Activated CD8-positive, alpha-beta memory T cell treated with anti-CD3 and anti-CD28 coated beads, Interleukin-2, amount 50 U/mL, for 48 hours (primary cell): ENCODE data around the gene DNAH1.

Experiments used
- DNase-seq: peaks from one replicate; pipeline ENCODE4 v3.0.0-alpha.2; 2020

Gene DNAH1

GRCh38 chr3:52406791-52407510, 90.8 kb downstream of the DNAH1 start:
- no peak for DNase-seq

- no peak for DNase-seq
Measured at GRCh38 chr3:52407779-52408178, 91.7 kb downstream of the DNAH1 start.

- no peak for DNase-seq
Measured at GRCh38 chr3:52408466-52408865, 92.3 kb downstream of the DNAH1 start.

- no peak for DNase-seq
Measured at GRCh38 chr3:52415800-52416199, 99.7 kb downstream of the DNAH1 start.

GRCh38 chr3:52420388-52420787, 104.3 kb downstream of the DNAH1 start:
- DNase-seq: no peak

GRCh38 chr3:52422669-52423068, 106.5 kb downstream of the DNAH1 start:
- DNase-seq: no peak

- no peak for DNase-seq
Measured at GRCh38 chr3:52423173-52423572, 107.1 kb downstream of the DNAH1 start.

GRCh38 chr3:52428151-52429005, 112.3 kb downstream of the DNAH1 start:
- no peak for DNase-seq

GRCh38 chr3:52429031-52429430, 112.9 kb downstream of the DNAH1 start:
- no peak for DNase-seq

GRCh38 chr3:52429779-52430415, 113.8 kb downstream of the DNAH1 start:
- no peak for DNase-seq

GRCh38 chr3:52430416-52430810, 114.3 kb downstream of the DNAH1 start:
- no peak for DNase-seq

GRCh38 chr3:52431459-52432223, 115.5 kb downstream of the DNAH1 start:
- no peak for DNase-seq

- no peak for DNase-seq
Measured at GRCh38 chr3:52432225-52432624, 116.1 kb downstream of the DNAH1 start.

- no peak for DNase-seq
Measured at GRCh38 chr3:52432691-52433141, 116.6 kb downstream of the DNAH1 start.

- DNase-seq: no peak
Measured at GRCh38 chr3:52433328-52433995, 117.3 kb downstream of the DNAH1 start.

- DNase-seq: no peak
Measured at GRCh38 chr3:52433996-52434479, 117.9 kb downstream of the DNAH1 start.

- DNase-seq: no peak
Measured at GRCh38 chr3:52434491-52435115, 118.5 kb downstream of the DNAH1 start.

- no peak for DNase-seq
Measured at GRCh38 chr3:52435246-52436101, 119.4 kb downstream of the DNAH1 start.

GRCh38 chr3:52436500-52437149, 120.5 kb downstream of the DNAH1 start:
- DNase-seq: no peak
